NCI-H2196 (cell line): ENCODE data around the gene NCSTN.

Experiments used
- DNase-seq: peaks from one replicate; lab custom pipeline; 2025; ENCODE audit not compliant: unreplicated experiment; lab: John Stamatoyannopoulos, UW

Gene NCSTN

DNA sequence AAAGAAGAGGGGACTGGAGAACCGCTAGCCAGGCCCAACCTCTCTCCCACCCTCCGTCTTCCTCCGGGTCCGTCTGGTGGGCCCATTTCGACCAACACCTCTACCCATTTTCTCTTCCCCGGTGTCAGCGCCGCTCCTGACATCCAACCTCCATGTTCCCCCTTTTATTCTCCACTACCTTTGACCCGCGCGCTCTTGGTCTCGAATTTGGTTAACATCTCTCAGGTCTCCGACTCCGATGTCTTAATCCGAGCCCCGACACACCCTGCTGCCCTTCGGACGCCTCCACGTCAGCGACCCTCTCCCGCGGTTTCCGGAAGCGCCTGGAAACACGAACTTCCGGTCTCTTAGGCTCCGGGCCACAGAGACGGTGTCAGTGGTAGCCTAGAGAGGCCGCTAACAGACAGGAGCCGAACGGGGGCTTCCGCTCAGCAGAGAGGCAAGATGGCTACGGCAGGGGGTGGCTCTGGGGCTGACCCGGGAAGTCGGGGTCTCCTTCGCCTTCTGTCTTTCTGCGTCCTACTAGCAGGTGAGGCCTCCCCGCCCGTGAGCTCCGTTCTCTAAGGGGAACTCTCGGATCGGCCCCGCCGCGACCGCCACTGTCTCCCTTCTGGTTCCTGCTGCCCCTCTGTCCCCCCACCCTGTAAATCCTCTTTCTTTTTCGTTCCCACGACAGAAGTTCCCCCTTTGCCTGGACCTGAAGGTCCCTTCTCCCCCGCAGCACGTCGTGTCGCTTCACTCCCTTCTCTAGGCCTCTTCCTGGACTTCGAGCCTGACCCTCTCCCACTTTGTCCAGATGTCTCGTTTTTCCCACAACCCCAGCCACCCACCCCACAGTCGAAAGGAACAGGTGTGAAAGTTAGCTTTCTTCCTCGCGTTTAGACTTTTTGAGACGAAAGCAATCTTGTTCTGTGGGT, at the start of gene NCSTN, which contains the start of gene COPA:
TSS of gene NCSTN (plus strand) at position 431 of the 917 bp plus-strand sequence. CDS start at position 445, 14 bp downstream.
TSS of gene COPA (minus strand) at position 298 of the 917 bp plus-strand sequence. CDS start at position 218, 80 bp downstream.
- peak; percentile 91 for DNase-seq

DNA sequence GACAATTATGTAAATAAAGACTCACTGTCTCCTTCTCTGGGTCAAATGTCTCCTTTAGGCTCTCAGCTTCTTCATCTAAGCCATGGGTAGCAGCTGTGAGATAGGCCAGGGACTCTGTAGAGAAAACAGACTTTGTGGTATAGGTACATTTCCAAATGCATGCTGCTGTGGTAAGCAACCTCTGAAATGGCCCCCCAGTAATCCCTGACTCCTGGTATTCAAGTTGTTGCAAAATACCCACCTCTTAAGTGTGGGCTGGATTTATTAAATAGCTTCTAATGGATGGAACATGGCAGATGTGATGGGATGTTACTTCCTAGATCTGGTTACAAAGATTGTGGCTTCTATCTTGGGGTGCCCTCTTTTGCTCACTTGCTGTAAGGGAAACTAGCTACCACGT, 47.1 kb upstream of the NCSTN start:
- no peak for DNase-seq

DNA sequence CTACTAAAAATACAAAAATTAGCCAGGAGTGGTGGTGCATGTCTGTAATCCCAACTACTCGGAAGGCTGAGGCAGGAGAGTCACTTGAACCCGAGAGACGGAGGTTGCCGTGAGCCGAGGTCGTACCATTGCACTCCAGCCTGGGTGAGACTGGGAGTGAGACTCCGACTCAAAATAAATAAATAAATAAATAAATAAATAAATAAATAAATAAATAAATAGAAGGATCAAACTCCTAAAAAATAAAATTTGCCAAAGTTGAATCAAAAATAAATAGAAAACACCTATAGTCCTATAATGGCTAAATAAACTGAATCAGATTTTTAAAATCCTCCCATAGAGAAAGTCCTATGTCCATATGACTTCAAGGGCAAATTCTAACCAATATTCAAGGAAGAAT, 43.0 kb upstream of the NCSTN start:
- no peak for DNase-seq

DNA sequence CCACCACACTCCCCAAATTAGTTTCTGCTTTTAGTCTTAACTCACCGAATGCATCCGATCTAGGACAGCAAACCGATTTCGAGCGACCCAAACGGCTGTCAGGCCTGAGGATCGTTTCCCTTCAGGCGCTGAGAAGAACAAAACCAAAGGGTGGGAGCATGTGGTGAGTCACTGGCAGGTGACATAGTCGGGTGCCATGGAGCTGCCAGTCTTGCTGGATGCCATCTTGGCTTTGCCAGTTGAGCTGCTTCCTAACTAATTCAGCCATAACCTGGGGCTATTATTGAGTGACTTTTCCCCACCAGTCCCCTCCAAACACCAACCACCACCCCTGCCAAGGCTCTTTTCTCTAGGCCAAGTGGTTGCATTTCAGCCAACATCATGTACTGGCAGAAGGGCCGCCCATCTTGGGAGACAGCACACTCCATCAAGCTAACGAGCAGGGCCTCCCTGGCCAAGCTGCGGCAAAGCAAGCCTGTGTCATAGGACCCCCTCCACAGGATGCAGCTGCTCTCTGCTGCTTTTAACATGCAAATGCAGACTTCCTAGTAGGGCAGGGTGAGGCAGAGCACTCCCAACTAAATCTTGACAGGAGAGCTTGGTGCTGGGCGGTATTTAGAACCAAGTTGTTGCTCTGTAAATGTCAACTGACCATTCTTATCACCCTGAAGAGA, 35.9 kb upstream of the NCSTN start:
- DNase-seq, result no peak

DNA sequence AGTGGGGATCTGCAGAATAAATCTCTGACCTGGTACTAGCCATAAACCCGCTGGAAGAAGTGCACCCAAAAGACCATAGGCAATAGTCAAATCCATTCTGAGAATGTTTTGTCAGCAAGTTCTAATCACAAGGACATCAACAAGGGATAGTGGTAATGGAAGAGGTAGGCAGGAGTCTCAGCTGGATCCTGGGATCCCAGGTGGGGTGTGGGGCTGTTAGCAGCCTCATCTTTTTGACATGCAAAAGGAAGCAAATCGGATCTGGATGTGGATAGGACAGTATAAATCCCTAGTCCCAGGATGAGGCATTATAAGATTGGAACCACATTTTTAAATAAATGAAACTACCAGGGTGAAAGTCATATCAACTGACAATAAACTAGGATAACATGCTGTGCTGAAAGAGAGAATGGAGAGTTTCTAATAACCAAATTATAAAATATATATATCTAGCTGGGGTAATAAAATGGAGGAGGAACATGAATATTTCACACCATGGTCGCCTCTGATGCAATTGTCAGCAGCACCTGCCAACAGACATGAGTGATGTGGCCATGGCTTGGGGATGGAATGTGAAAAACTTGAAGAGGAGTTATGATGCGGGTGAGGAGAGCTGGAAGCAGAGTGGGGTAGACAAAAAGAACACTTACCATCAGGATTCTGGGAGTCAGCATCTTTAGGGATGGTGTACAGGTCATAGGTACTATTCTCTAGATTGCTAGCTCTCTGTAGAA, 34.6 kb upstream of the NCSTN start:
- DNase-seq, result no peak

DNA sequence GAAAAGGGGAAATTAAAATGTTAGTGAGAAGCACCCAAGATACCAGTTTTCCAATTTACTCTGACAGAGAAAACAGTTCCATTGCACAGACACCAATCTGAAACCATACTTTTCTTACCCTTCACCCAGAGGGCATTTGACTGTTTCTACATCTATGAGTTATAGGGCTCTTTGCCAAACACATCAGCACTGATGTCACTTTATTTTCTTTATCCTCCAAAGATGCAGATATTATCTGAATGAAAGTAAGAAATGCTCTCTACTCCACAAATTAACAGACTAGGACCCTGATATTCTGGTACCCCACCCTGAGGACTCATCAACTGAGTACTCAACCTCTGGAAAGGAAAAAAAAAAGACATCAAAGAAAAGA, 34.0 kb upstream of the NCSTN start:
- DNase-seq, result no peak

DNA sequence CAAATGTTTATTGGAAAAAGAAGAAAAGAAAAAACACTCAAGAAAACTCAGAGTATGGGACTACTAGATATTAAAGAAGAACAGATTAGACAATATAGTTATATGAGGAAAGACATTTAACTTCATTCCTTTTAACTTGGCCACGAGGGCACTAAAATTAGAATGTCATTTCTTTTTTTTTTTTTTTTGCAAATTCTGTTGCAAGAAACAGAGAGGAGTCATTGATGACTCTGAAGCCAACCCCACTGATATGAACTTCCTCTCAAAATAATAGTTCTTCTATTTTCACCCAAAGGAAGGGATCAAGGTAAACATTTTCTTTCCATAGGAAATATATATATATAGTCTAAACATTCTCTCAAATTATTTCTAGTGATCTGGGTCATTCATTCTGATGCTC, 33.6 kb upstream of the NCSTN start:
- no peak for DNase-seq

DNA sequence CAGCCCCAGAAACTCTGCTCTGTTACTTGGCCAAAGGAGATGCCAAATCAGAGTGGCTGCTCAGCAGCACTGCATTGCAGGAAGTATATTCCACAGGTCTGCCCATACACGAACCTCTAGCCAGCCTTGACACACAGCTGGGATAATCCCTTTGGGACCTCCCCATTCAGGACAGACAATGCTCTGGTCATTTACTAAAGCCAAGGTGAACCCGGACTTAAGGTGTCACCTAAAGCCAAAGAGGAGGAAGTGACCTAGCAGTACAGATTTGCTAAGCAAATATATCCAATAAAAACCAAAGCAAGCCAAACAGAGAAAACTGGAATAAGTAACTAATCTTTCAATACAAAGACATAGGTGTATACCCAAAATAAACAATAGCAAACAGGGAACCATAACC, 27.8 kb upstream of the NCSTN start:
- DNase-seq, result no peak

DNA sequence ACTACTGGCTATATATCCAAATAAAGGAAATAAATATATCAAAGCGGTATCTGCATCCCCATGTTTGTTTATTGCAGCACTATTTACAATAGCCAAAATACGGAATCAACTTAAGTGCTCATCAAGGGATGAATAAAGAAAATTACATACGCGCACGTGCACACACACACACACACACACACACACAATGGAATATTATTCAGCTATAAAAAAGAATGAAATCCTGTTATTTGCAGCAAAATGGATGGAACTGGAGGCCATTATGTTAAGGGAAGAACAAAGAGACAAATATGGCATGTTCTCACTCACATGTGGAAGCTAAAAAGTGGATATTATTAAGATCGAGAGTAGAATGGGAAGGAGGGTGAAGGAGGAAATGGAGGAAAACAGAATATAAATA, 20.4 kb upstream of the NCSTN start:
- no peak for DNase-seq

DNA sequence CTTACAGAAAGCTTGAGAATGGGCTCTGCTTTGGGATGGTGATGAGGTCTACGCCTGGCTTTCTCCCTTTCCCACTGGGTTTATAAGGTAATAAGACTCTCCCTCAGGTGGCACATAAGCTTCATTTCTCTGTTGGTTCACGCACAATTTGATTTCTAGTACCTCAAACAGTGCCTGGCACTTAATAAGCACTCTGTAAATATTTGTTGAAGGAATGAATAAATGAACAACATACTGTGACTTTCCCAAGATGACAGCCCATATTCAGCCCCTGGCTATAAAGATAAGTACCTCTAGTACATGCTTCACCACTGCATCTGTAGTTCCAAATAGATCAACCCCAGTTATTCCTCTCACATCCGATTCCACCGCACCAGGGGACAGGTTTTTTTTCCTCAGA, 17.9 kb upstream of the NCSTN start:
- peak; percentile 79 for DNase-seq

DNA sequence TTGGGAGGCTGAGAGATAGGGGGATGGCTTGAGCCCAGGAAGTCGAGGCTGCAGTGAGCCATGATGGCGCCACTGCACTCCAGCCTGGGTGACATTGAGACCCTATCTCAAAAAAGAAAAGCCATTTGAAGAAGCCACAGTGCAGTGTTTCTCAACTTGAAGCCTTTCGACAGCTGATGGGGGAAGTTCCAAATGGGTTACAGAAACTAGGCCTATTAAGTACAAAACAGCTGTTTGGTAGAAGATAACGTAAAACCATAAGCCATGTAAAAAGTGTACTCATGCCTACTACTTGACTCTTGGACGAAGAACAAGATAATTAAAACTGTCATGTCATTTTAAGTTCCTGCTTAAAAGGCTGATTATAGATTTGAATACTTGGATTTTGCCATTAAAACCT, 16.8 kb upstream of the NCSTN start:
- no peak for DNase-seq

DNA sequence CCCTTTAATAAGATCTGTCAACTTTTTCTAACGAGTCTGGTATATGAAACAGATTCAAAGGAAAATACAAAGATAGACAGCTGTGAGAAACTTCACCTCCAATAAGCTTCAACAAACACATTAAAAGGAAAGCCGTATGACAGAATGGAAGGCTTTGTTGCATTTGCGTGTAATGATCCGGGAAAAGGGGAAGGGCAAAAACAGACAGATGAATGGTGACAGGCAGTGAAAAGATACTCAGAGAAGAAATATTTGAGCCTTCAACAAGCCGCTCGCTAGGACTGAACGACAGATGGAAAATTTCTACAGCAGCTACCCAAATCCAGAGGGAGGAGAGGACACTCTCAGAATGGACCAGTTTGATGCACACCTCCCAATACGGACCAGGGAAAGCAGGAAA, 15.0 kb upstream of the NCSTN start:
- DNase-seq, result no peak

DNA sequence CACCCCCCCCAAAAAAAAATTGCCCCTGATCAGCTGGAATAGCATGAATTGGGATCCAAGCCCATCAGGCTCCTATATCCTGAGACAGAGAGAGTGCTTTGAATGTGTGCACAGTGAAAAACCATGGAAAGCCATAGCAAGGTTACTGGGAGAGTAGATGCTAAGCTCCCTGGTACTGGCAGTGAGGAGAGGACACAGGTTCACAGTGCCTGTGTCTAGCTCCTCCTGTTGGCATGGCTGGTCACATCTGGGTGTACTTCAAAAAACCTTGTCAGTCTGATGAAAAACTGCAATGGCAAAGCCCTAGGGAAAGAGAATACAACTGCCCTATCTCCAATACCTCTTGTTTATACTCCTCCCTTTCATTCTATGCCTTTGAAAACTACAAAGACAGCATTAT, 13.1 kb upstream of the NCSTN start:
- DNase-seq, result no peak

DNA sequence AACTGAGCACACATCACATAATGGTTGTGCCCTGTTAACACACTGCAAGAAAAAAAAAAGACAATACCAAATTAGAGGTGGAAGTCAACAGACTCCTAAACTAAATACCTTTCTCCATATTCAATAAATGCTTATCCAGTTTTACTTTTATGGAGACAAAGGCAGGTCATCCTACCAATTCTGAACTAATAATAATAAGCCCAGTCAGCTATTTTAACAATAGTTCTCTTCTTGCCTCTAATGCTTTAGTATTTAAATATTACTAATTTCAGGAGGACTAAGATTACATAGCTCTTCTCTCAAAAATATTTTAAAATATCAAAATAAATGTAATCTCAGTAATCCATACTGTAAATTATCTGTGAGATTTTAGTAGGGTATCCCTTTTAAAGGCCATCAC, 10.7 kb upstream of the NCSTN start:
- DNase-seq, result no peak

DNA sequence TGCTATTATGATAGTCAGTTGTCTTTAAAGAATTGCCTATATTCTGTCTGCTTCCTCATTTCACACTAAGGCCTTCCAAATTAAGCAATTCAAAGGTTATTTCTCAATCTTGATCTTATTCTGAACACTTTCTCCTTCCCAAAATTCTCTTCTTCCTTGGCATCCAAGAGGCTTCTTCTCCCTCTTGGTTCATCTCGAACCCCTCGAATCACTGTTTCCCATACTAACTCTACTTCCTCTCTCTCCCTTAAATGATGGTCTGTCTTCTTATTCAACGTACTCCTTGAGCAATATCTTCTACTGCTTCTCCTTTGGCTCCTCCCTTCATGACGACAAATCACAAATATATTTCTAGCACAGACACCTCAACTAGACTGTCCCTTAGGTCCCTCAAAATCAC, 4.6 kb upstream of the NCSTN start:
- no peak for DNase-seq

DNA sequence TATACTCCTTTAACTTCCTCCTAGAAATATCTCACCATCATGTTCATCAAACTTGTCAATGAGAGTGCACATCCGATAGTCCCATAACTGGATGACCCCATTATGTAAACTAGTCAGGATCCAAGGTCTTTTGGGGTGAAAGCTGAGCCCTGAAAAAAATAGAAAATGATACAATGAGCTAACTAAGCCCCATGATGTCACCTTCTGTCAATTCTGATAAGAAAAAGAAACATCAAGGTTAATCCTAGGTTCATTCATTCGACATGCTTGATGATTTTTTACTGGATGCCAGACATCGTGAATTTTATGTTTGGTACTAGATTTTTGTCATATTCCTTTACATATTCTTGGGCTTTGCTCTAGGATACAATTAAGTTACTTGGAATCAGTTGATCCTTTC, 3.0 kb upstream of the NCSTN start:
- no peak for DNase-seq

DNA sequence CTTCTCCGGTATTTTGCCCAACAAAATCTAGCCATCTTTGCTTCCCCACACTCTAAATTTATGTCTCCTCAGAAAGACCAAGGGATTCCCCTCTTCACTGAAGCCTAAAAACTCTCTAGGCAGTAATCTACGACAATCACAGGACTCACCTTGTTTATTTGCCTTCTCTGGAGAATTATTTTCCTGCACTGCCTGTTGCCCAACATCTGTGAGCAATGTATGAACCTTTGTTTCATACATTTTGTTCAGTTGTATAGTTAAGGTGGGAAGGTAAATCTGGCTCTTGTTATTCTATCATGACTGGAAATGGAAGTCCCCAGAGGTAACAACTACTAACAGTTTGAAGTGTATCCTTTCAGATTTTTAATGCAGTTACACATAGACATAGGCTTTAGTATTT, 2.3 kb upstream of the NCSTN start:
- no peak for DNase-seq

DNA sequence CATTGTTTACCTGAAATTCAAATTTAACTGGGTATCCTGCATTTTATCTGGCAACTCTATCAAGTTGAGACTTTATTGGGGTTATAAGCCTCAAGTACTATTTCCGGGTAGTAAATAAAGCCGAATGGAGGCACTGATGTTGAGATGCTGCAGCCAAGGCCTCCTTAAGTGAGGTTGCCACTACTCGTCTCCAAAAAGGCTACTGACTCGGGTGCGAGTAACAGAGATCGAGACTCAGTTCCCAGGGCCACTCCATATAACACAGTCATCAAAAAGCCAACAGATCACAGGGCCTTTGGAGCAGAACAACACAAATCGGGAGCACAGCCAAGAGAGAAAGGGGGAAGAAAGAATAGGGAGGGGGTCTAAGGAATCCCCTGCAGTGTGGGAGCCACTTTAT, 657 bp upstream of the NCSTN start:
- no peak for DNase-seq

DNA sequence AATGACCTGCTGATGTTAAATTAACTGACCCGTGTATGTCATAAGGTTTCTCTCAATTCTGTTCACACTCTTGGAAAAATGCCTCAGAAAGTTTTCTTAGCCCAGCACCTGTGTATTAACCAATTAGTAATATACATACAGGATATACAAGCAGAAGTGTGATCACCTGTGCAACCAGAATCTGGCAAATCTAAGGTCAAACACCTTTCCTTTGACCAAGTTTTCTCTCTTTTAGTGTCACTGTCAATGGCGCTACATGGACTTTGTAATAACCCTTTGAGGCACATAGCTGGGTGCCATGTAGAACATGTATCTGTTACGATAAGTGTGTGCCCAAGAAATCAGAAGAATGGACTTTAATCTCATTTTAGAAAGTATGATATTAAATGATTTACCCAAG, 1.1 kb downstream of the NCSTN start:
- DNase-seq, result no peak

DNA sequence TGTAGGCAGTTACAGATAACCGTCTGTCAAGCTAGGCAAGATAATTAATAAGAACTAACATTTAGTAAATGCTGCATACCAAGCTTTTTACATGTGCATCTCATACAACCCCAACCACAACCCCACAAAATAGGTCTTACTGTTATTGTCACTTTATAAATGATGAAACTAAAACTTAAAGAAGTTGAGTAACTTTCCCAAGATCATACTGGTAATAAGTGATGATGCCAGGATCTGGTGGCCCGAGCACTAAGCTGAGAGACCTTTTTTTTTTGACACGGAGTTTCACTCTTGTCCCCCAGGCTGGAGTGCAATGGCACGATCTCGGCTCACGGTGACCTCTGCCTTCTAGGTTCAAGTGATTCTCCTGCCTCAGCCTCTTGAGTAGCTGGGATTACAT, 1.8 kb downstream of the NCSTN start:
- no peak for DNase-seq

DNA sequence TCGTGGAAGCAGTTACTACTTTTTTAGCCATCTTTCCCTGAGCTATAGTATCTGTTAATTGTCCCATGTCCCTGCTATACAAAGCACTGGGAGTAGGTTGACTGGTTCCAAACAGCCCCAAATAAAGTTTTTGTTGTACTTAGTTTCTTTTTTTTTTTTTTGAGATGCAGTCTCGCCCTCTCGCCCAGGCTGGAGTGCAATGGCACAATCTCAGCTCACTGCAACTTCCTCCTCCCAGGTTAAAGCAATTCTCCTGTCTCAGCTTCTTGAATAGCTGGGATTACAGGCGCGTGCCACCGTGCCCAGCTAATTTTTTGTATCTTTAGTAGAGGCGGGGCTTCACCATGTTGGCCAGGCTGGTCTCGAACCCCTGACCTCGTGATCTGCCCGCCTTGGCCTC, 3.3 kb downstream of the NCSTN start:
- no peak for DNase-seq

DNA sequence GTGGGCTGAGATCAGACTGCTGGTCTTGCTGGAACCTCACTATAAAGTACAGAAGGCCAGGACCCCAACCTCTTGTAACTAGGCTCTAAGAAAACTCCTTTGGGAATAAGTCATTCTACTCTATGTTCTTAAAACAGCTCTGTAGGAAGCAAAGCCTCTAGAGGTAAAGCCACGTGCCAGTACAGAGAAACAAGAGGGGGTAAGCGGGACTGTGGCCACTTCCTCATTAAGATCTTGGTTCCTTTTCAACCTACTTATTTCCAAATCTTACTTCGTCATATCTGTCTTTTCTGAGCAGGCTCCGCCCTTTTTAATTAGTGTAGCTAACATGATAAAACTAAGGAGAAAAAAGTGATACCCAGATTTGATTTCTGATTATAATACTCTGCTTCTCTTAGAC, 3.8 kb downstream of the NCSTN start:
- no peak for DNase-seq
